Ishikawa (cell line): ENCODE data around the gene FAM149A.

Experiments used
- CEBPB ChIP-seq: IDR thresholded peaks from 2 replicates; pipeline ENCODE4 v1.6.1; 2012
- CREB1 ChIP-seq: IDR thresholded peaks from 2 replicates; pipeline ENCODE4 v1.6.1; 2012; ENCODE audit warnings: low read depth
- EGR1 ChIP-seq: IDR thresholded peaks from 2 replicates; pipeline ENCODE4 v1.6.1; 2012
- EP300 ChIP-seq: IDR thresholded peaks from 2 replicates; pipeline ENCODE4 v1.6.1; 2012; ENCODE audit warnings: borderline replicate concordance
- FOXM1 ChIP-seq: IDR thresholded peaks from 2 replicates; pipeline ENCODE4 v1.6.1; 2012; ENCODE audit warnings: low read depth, borderline replicate concordance
- NFIC ChIP-seq: IDR thresholded peaks from 2 replicates; pipeline ENCODE4 v1.6.1; 2012
- RAD21 ChIP-seq: IDR thresholded peaks from 2 replicates; pipeline ENCODE4 v1.6.1; 2012; ENCODE audit warnings: low read depth
- REST ChIP-seq: IDR thresholded peaks from 2 replicates; pipeline ENCODE4 v1.6.1; 2012; ENCODE audit warnings: low read depth, mild to moderate bottlenecking
- TAF1 ChIP-seq: IDR thresholded peaks from 2 replicates; pipeline ENCODE4 v1.6.1; 2012; ENCODE audit warnings: low read depth, mild to moderate bottlenecking
- TCF12 ChIP-seq: IDR thresholded peaks from 2 replicates; pipeline ENCODE4 v1.6.1; 2012; ENCODE audit warnings: low read depth
- TEAD4 ChIP-seq: IDR thresholded peaks from 2 replicates; pipeline ENCODE4 v1.6.1; 2012
- YY1 ChIP-seq: IDR thresholded peaks from 2 replicates; pipeline ENCODE4 v1.6.1; 2012; ENCODE audit warnings: low read depth
- ZBTB7A ChIP-seq: IDR thresholded peaks from 2 replicates; pipeline ENCODE4 v1.6.1; 2012; ENCODE audit warnings: low read depth
- TF ChIP-seq, protein P1 (sequence below): IDR thresholded peaks from 2 replicates; pipeline ENCODE4 v1.6.1; 2012
- TF ChIP-seq, protein P2 (sequence below): IDR thresholded peaks from 2 replicates; pipeline ENCODE4 v1.6.1; 2012

Gene FAM149A

DNA sequence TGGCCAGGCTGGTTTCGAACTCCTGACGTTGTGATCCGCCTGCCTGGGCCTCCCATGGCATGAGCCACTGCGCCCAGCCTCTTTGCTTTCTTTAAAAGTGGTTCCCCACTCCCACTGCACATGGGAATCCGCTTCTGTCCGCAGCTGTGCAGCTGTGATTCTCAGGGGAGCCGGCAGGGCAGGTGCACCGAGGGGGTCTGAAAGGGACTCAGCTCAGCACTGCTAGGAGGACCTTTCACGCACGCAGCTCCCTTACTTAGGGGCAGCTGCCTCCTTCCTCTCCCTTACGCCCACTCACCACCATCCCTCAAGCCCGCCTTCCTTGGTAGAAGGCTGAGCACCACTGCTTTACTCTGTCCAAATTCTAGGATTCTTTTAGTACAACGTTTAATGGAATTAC, 46.4 kb downstream of the FAM149A start:
- TF ChIP-seq TAF1 (no peak), EGR1 (no peak), ZBTB7A (no peak), EP300 (no peak), REST (no peak), RAD21 (no peak), TEAD4 (no peak), CEBPB (no peak), CREB1 (no peak), YY1 (no peak), NFIC (no peak), FOXM1 (no peak), TCF12 (no peak)
- TF ChIP-seq, protein P1, sequence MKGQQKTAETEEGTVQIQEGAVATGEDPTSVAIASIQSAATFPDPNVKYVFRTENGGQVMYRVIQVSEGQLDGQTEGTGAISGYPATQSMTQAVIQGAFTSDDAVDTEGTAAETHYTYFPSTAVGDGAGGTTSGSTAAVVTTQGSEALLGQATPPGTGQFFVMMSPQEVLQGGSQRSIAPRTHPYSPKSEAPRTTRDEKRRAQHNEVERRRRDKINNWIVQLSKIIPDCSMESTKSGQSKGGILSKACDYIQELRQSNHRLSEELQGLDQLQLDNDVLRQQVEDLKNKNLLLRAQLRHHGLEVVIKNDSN, result no peak
- TF ChIP-seq, protein P2, sequence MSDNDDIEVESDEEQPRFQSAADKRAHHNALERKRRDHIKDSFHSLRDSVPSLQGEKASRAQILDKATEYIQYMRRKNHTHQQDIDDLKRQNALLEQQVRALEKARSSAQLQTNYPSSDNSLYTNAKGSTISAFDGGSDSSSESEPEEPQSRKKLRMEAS, result no peak

GRCh38 chr4:186151499-186151898, 47.0 kb downstream of the FAM149A start:
- no peak for TF ChIP-seq TEAD4

DNA sequence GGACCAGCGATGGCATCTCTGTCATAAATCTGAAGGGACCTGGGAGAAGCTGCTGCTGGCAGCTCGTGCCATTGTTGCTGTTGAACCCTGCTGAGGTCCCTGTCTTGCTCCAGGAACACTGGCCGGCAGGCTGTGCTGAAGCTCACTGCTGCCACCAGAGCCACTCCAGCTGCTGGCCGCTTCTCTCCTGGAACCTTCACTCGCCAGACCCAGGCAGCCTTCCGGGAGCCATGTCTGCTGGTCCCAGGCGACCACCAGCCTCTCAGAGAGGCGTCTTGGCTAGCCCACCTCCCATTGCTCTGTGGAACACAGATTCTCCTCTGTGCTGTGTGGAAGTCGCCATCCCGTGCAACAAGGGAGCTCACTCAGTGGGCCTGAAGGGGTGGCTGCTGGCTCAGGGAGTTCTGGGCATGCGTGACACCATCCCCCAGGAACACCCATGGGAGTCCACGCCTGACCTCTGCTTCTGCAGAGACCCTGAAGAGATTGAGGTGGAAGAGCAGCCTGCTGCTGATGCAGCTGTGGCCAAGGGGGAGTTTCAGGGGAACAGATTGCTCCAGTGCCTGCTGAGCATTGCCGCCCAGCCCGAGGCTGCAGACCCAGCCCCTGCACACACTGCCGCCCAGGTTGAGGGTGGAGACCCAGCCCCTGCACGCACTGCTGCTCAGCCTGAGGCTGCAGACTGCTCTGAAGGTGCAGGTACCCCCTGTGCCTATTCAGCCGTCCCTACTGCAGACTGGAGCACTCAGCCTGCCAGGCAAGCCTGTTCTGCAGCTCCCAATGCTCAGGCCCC, 53.7 kb downstream of the FAM149A start:
- TF ChIP-seq, protein P2, result no peak
- TF ChIP-seq, protein P1, result no peak
- TF ChIP-seq YY1 (no peak), FOXM1 (no peak), EP300 (no peak), REST (no peak)

GRCh38 chr4:186158966-186159365, 54.5 kb downstream of the FAM149A start:
- no peak for TF ChIP-seq YY1
- TF ChIP-seq EGR1, result no peak
- no peak for TF ChIP-seq RAD21
- no peak for TF ChIP-seq FOXM1
- TF ChIP-seq, protein P2, result no peak
- no peak for TF ChIP-seq TEAD4
- no peak for TF ChIP-seq EP300
- no peak for TF ChIP-seq TAF1
- TF ChIP-seq NFIC, result no peak
- no peak for TF ChIP-seq ZBTB7A
- TF ChIP-seq CEBPB, result no peak

DNA sequence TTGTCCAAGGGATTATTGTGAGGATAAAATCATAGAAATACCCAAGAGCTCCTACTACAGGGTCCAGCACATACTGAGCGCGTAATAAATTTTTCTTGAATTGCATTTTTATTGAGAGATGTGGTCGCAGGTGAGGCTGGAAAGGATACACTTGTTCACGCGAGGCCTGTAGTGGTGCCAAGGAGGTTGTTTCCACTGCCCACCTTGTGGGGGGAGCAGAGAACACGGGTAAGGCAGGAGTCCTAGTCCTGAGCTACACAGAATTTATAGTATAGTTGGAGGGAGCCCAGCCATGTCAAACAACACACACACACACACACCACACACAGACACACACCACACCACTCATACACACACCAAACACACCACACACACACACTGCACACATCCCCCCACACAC, 55.1 kb downstream of the FAM149A start:
- TF ChIP-seq YY1, result no peak
- no peak for TF ChIP-seq TEAD4
- no peak for TF ChIP-seq FOXM1
- TF ChIP-seq TAF1, result no peak
- TF ChIP-seq, protein P1, result no peak
- no peak for TF ChIP-seq ZBTB7A
- TF ChIP-seq NFIC, result no peak
- no peak for TF ChIP-seq CEBPB
- TF ChIP-seq, protein P2, result no peak
- no peak for TF ChIP-seq CREB1

GRCh38 chr4:186161138-186161537, 56.6 kb downstream of the FAM149A start:
- TF ChIP-seq TAF1, result no peak
- TF ChIP-seq TCF12, result no peak
- no peak for TF ChIP-seq NFIC
